ENCODE data around the gene GPR132. TPM values are rescaled to one million over a fixed set of nuclear protein-coding genes. Genes with fewer than 3 reads are reported as not detected.

Gene GPR132
- total and polyA plus RNA-seq, 10 of the 15 experiments (the other 5 are each of a cell fraction or from before 2014, with no cell fraction given), result 1.9 to 49.3 (median 20.4) TPM

- Histone ChIP-seq H3K4me2 (ENCODE audit: control insufficient read depth, insufficient read depth) (no peak overlapping the region), H3K9ac (ENCODE audit: control insufficient read depth, insufficient read depth, low read length) (no peak overlapping the region), H2AFZ (ENCODE audit: control insufficient read depth, low read depth, low read length) (no peak overlapping the region), H3K36me3 (ENCODE audit: control insufficient read depth in 2 of 2, insufficient read depth in 2 of 2, low read length in 1 of 2) (no peaks in the 10 kb centered on the region), H3K9me3 (replicated peaks; ENCODE audit: control insufficient read depth, insufficient read depth, low read length) (no peaks in the 10 kb centered on the region), H4K20me1 (ENCODE audit: control insufficient read depth, insufficient read depth) (no peaks in the 10 kb centered on the region), H3K27me3 (replicated peaks in 1 of 2; ENCODE audit: control insufficient read depth in 2 of 2, insufficient read depth in 2 of 2, low read length in 1 of 2) (no peaks in the 10 kb centered on the region), H3K79me2 (ENCODE audit: control insufficient read depth, insufficient read depth, low read length) (no peaks in the 10 kb centered on the region), H3K4me3 (no peak overlapping the region), H3K4me1 (ENCODE audit: control insufficient read depth, insufficient read depth, low read length) (peaks cover 32% of the 10 kb centered on the region), H3K27ac (ENCODE audit: control insufficient read depth, insufficient read depth) (no peak overlapping the region)
- TF ChIP-seq ESRRA (IDR thresholded peaks at IDR 0.05; ENCODE audit: low read length) (no peak), KDM1A (IDR thresholded peaks at IDR 0.05; ENCODE audit: borderline replicate concordance) (no peak), SIN3A (IDR thresholded peaks at IDR 0.05; ENCODE audit: low read depth, low read length) (no peak), TCF3 (IDR thresholded peaks at IDR 0.05; ENCODE audit: borderline replicate concordance, insufficient read depth, low read depth, low read length) (0 out of 2 replicates have a peak, but pooled peaks have one; percentile 22), DPF2 (IDR thresholded peaks at IDR 0.05) (no peak)
- TF ChIP-seq, protein P1, sequence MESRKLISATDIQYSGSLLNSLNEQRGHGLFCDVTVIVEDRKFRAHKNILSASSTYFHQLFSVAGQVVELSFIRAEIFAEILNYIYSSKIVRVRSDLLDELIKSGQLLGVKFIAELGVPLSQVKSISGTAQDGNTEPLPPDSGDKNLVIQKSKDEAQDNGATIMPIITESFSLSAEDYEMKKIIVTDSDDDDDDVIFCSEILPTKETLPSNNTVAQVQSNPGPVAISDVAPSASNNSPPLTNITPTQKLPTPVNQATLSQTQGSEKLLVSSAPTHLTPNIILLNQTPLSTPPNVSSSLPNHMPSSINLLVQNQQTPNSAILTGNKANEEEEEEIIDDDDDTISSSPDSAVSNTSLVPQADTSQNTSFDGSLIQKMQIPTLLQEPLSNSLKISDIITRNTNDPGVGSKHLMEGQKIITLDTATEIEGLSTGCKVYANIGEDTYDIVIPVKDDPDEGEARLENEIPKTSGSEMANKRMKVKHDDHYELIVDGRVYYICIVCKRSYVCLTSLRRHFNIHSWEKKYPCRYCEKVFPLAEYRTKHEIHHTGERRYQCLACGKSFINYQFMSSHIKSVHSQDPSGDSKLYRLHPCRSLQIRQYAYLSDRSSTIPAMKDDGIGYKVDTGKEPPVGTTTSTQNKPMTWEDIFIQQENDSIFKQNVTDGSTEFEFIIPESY (IDR thresholded peaks at IDR 0.05), result no peak
- ChIA-PET POLR2A (interaction anchor here (1.3 to 1.8 kb wide), 2 partner anchors 13 to 33 kb away, joined by 3 to 16 read pairs; no protein-coding TSS in a partner anchor), CTCF (interaction anchor here (1.8 to 7.6 kb wide), 2 partner anchors 10 to 102 kb away, joined by 5 to 67 read pairs; no protein-coding TSS in a partner anchor), SMC1A (ENCODE audit: uncharacterized antibody, unreplicated experiment) (no interaction called here), RAD21 (ENCODE audit: unreplicated experiment) (no interaction called here)
- 36% methylated on average over 11 of the region's 18 CpGs for WGBS (ENCODE audit: insufficient coverage, insufficient replicate concordance, low lambda C conversion rate, missing lambda C conversion rate)
- no TSS peak for BruUV-seq (replicated peaks)
- ATAC-seq, result no peak
- in situ Hi-C loops (cut with MboI) (no loop called here), intact Hi-C loops (cut with micrococcal nuclease; ENCODE audit: unreplicated experiment) (no loop called here)
- no peak for FAIRE-seq
- DNase-seq (ENCODE audit: low read depth, low spot score), result no peak
Observed at GRCh38 chr14:105076805-105077648, 11.8 kb upstream of the GPR132 start.
